ENCODE results near the gene MAX. TPM values are rescaled to one million over a fixed set of nuclear protein-coding genes. Genes with fewer than 3 reads are reported as not detected.
"Not testable (repeated sequence)": the region's sequence is repeated elsewhere in the genome, so short reads cannot be mapped to it uniquely, and the experiment has no call there.

MAX gene
- total RNA-seq, 2 experiments from 2014 or later, result 117 to 121 TPM

- Mint-ChIP-seq H3K4me1 (peaks cover 3% of the 10 kb centered on the region), H3K27me3 (no peaks in the 10 kb centered on the region), H3K36me3 (peaks cover 9% of the 10 kb centered on the region), H3K9me3 (no peaks in the 10 kb centered on the region), H3K27ac (no peak overlapping the region), H3K4me3 (no peak overlapping the region)
- DNase-seq, result no peak
Observed at GRCh38 chr14:65041434-65041915, 60.8 kb downstream of the MAX start.

GRCh38 chr14:65040666-65041433, 61.5 kb downstream of the MAX start:
- no peak overlapping the region for H3K27ac Mint-ChIP-seq
- H3K27me3 Mint-ChIP-seq, result no peaks in the 10 kb centered on the region
- peaks cover 9% of the 10 kb centered on the region for H3K36me3 Mint-ChIP-seq
- peaks cover 3% of the 10 kb centered on the region for H3K4me1 Mint-ChIP-seq
- no peak overlapping the region for H3K4me3 Mint-ChIP-seq
- no peaks in the 10 kb centered on the region for H3K9me3 Mint-ChIP-seq
- DNase-seq, result no peak

GRCh38 chr14:65038966-65039365, 63.4 kb downstream of the MAX start:
- Mint-ChIP-seq H3K27me3 (no peaks in the 10 kb centered on the region), H3K9me3 (no peaks in the 10 kb centered on the region), H3K4me1 (no peaks in the 10 kb centered on the region), H3K27ac (no peak overlapping the region), H3K4me3 (no peak overlapping the region), H3K36me3 (peaks cover 13% of the 10 kb centered on the region)
- DNase-seq, result no peak

- no peaks in the 10 kb centered on the region for H3K9me3 Mint-ChIP-seq
- H3K27me3 Mint-ChIP-seq, result no peaks in the 10 kb centered on the region
- no peak overlapping the region for H3K27ac Mint-ChIP-seq
- H3K4me1 Mint-ChIP-seq, result no peaks in the 10 kb centered on the region
- H3K4me3 Mint-ChIP-seq, result no peak overlapping the region
- peaks cover 13% of the 10 kb centered on the region for H3K36me3 Mint-ChIP-seq
- DNase-seq, result no peak
Observed at GRCh38 chr14:65035049-65035448, 67.3 kb downstream of the MAX start.

GRCh38 chr14:65034021-65034420, 68.3 kb downstream of the MAX start:
- no peaks in the 10 kb centered on the region for H3K27me3 Mint-ChIP-seq

GRCh38 chr14:65033181-65033580, 69.1 kb downstream of the MAX start:
- no peaks in the 10 kb centered on the region for H3K27me3 Mint-ChIP-seq
- no peak overlapping the region for H3K27ac Mint-ChIP-seq
- DNase-seq, result no peak
- peaks cover 12% of the 10 kb centered on the region for H3K36me3 Mint-ChIP-seq
- no peaks in the 10 kb centered on the region for H3K9me3 Mint-ChIP-seq
- no peak overlapping the region for H3K4me3 Mint-ChIP-seq
- no peaks in the 10 kb centered on the region for H3K4me1 Mint-ChIP-seq

More at GRCh38 chr14:65034021-65034420, 68.3 kb downstream of the MAX start:
- Mint-ChIP-seq H3K4me1 (no peaks in the 10 kb centered on the region), H3K9me3 (no peaks in the 10 kb centered on the region), H3K4me3 (no peak overlapping the region), H3K27ac (no peak overlapping the region), H3K36me3 (peaks cover 13% of the 10 kb centered on the region)
- DNase-seq, result no peak

- peaks cover 14% of the 10 kb centered on the region for H3K36me3 Mint-ChIP-seq
- H3K4me1 Mint-ChIP-seq, result no peaks in the 10 kb centered on the region
Observed at GRCh38 chr14:65032319-65032718, 70.0 kb downstream of the MAX start.

GRCh38 chr14:65031321-65031720, 71.0 kb downstream of the MAX start:
- H3K36me3 Mint-ChIP-seq, result peaks cover 21% of the 10 kb centered on the region
- H3K27me3 Mint-ChIP-seq, H3K9me3 Mint-ChIP-seq: not testable (repeated sequence)

More at GRCh38 chr14:65032319-65032718, 70.0 kb downstream of the MAX start:
- H3K27ac Mint-ChIP-seq, result no peak overlapping the region
- H3K4me3 Mint-ChIP-seq, result no peak overlapping the region
- H3K9me3 Mint-ChIP-seq, result no peaks in the 10 kb centered on the region
- H3K27me3 Mint-ChIP-seq, result no peaks in the 10 kb centered on the region
- no peak for DNase-seq

GRCh38 chr14:65028937-65029336, 73.4 kb downstream of the MAX start:
- Mint-ChIP-seq H3K4me1 (no peaks in the 10 kb centered on the region), H3K9me3 (no peaks in the 10 kb centered on the region), H3K27me3 (no peaks in the 10 kb centered on the region), H3K27ac (no peak overlapping the region), H3K4me3 (no peak overlapping the region), H3K36me3 (peaks cover 14% of the 10 kb centered on the region)
- no peak for DNase-seq

More at GRCh38 chr14:65031321-65031720, 71.0 kb downstream of the MAX start:
- not testable (repeated sequence) for H3K4me3 Mint-ChIP-seq, H3K4me1 Mint-ChIP-seq, DNase-seq, H3K27ac Mint-ChIP-seq

- no peak for DNase-seq
- no peak overlapping the region for H3K4me3 Mint-ChIP-seq
- no peaks in the 10 kb centered on the region for H3K9me3 Mint-ChIP-seq
- no peaks in the 10 kb centered on the region for H3K27me3 Mint-ChIP-seq
- peaks cover 14% of the 10 kb centered on the region for H3K36me3 Mint-ChIP-seq
- no peak overlapping the region for H3K27ac Mint-ChIP-seq
- H3K4me1 Mint-ChIP-seq, result no peaks in the 10 kb centered on the region
Observed at GRCh38 chr14:65027127-65027799, 75.1 kb downstream of the MAX start.

GRCh38 chr14:65026526-65026925, 75.8 kb downstream of the MAX start:
- peaks cover 10% of the 10 kb centered on the region for H3K36me3 Mint-ChIP-seq
- no peaks in the 10 kb centered on the region for H3K4me1 Mint-ChIP-seq
- no peak overlapping the region for H3K4me3 Mint-ChIP-seq
- no peak for DNase-seq
- no peak overlapping the region for H3K27ac Mint-ChIP-seq
- no peaks in the 10 kb centered on the region for H3K9me3 Mint-ChIP-seq
- H3K27me3 Mint-ChIP-seq, result no peaks in the 10 kb centered on the region

GRCh38 chr14:65025818-65026217, 76.5 kb downstream of the MAX start:
- H3K4me3 Mint-ChIP-seq, result no peak overlapping the region
- no peak for DNase-seq
- no peaks in the 10 kb centered on the region for H3K9me3 Mint-ChIP-seq
- no peaks in the 10 kb centered on the region for H3K4me1 Mint-ChIP-seq
- H3K27me3 Mint-ChIP-seq, result no peaks in the 10 kb centered on the region
- no peak overlapping the region for H3K27ac Mint-ChIP-seq
- peaks cover 9% of the 10 kb centered on the region for H3K36me3 Mint-ChIP-seq

Other genes with a start within 250 kb of the MAX start
- under 1 TPM; 0.31 to 0.32 TPM for gene SPTB, start 222.6 kb downstream of the MAX start, total RNA-seq
- gene CHURC1, start 188.1 kb downstream of the MAX start, total RNA-seq, result 10 to 100 TPM; 49.8 to 59.2 TPM
- gene GPX2, start 159.8 kb downstream of the MAX start, total RNA-seq, result not detected
- 1 to 10 TPM; 3.4 TPM for gene RAB15, start 130.2 kb downstream of the MAX start, total RNA-seq
- gene FNTB, start 115.6 kb downstream of the MAX start, total RNA-seq, result 10 to 100 TPM; 14.0 to 14.3 TPM

All from activated naive CD8-positive, alpha-beta T cell treated with anti-CD3 and anti-CD28 coated beads for 36 hours (primary cell).